HG03097 (cell line): ENCODE measurements around the gene MAP6.

ENCODE experiments used
- ATAC-seq: cut with Tn5 transposase; IDR thresholded peaks from one replicate; pipeline ENCODE4 v1.9.1; 2021; ENCODE audit not compliant: unreplicated experiment, low FRiP score

The MAP6 gene

GRCh38 chr11:75632450-75632849 is 36.4 kb downstream of the MAP6 start:
- no peak for ATAC-seq

- ATAC-seq = no peak
These were observed 37.6 kb downstream of the MAP6 start for GRCh38 chr11:75631086-75631730.

GRCh38 chr11:75627906-75628668 is 40.8 kb downstream of the MAP6 start:
- ATAC-seq = no peak

- ATAC-seq = no peak
These were observed 41.8 kb downstream of the MAP6 start for GRCh38 chr11:75626889-75627529.

- ATAC-seq = no peak
These were observed 42.6 kb downstream of the MAP6 start for GRCh38 chr11:75625991-75626888.

- no peak for ATAC-seq
These were observed 43.8 kb downstream of the MAP6 start for GRCh38 chr11:75625021-75625420.

- ATAC-seq = no peak
These were observed 52.6 kb downstream of the MAP6 start for GRCh38 chr11:75616281-75616680.

GRCh38 chr11:75615751-75616150 is 53.1 kb downstream of the MAP6 start:
- ATAC-seq = no peak

GRCh38 chr11:75611823-75612222 is 57.0 kb downstream of the MAP6 start:
- no peak for ATAC-seq

GRCh38 chr11:75606099-75606498 is 62.7 kb downstream of the MAP6 start:
- no peak for ATAC-seq

- ATAC-seq = no peak
These were observed 64.8 kb downstream of the MAP6 start for GRCh38 chr11:75603791-75604736.

GRCh38 chr11:75602951-75603350 is 65.9 kb downstream of the MAP6 start:
- ATAC-seq = no peak

GRCh38 chr11:75601494-75601893 is 67.3 kb downstream of the MAP6 start:
- ATAC-seq = no peak

- no peak for ATAC-seq
These were observed 68.5 kb downstream of the MAP6 start for GRCh38 chr11:75600356-75600755.

- ATAC-seq = no peak
These were observed 69.9 kb downstream of the MAP6 start for GRCh38 chr11:75598900-75599299.

- no peak for ATAC-seq
These were observed 70.6 kb downstream of the MAP6 start for GRCh38 chr11:75598264-75598663.

GRCh38 chr11:75597636-75598035 is 71.2 kb downstream of the MAP6 start:
- no peak for ATAC-seq

GRCh38 chr11:75596914-75597313 is 71.9 kb downstream of the MAP6 start:
- no peak for ATAC-seq

- ATAC-seq = no peak
These were observed 73.4 kb downstream of the MAP6 start for GRCh38 chr11:75595429-75595828.

- no peak for ATAC-seq
These were observed 74.6 kb downstream of the MAP6 start for GRCh38 chr11:75594211-75594610.
